CD4-positive, CD25-positive, alpha-beta regulatory T cell (primary cell): ENCODE data around the gene MYL5. TPM values are rescaled to one million over a fixed set of nuclear protein-coding genes. Genes with fewer than 3 reads are reported as not detected.

Experiments used
- ATAC-seq, 2 donors: fragments of 150-1000 bp; cut with Tn5 transposase; one replicate each; pipeline ENCODE4 v1.10.0; 2021; ENCODE audit warnings: low read depth in 2 of 2, moderate number of reproducible peaks in 2 of 2, moderate library complexity in 1 of 2
- DNase-seq, 3 donors: peaks; one replicate each; pipeline versions ENCODE4 v3.0.0 to v3.0.0-alpha.2; 2012 to 2022; ENCODE audit warnings: mixed read lengths in 1 of 3
- H3K27ac ChIP-seq: one replicate; pipeline ENCODE4 v1.7.0; 2013; ENCODE audit warnings: mild to moderate bottlenecking, low read length; ENCODE audit not compliant: insufficient read depth, poor library complexity, severe bottlenecking
- H3K27me3 ChIP-seq: one replicate; pipeline ENCODE4 v1.7.0; 2013; ENCODE audit warnings: low read length; ENCODE audit not compliant: control insufficient read depth, insufficient read depth
- H3K36me3 ChIP-seq: one replicate; pipeline ENCODE4 v1.7.0; 2013; ENCODE audit warnings: mild to moderate bottlenecking, low read length, moderate library complexity; ENCODE audit not compliant: control insufficient read depth, insufficient read depth
- H3K4me1 ChIP-seq: 2 replicates; pipeline ENCODE4 v1.7.0; 2013; ENCODE audit warnings: mild to moderate bottlenecking, low read length; ENCODE audit not compliant: insufficient read depth, control insufficient read depth, poor library complexity, severe bottlenecking
- H3K4me3 ChIP-seq: one replicate; pipeline ENCODE4 v1.7.0; 2013; ENCODE audit warnings: low read depth, mild to moderate bottlenecking, low read length, moderate library complexity
- H3K9me3 ChIP-seq, 2 experiments: 1 replicate in 1 of 2; 2 replicates in 1 of 2; pipeline ENCODE4 v1.7.0; 2013; ENCODE audit warnings: low read length in 2 of 2, mild to moderate bottlenecking in 1 of 2, moderate library complexity in 1 of 2; ENCODE audit not compliant: control insufficient read depth in 2 of 2
- H3K27ac Mint-ChIP-seq, 3 donors: one replicate each; pipeline ENCODE4 v1.8.0; 2020 to 2022; ENCODE audit warnings: mild to moderate bottlenecking in 3 of 3, mixed read lengths in 3 of 3, moderate library complexity in 2 of 3
- H3K27me3 Mint-ChIP-seq: one replicate; pipeline ENCODE4 v1.8.0; 2022; ENCODE audit warnings: mild to moderate bottlenecking, mixed read lengths
- H3K36me3 Mint-ChIP-seq: one replicate; pipeline ENCODE4 v1.8.0; 2020; ENCODE audit warnings: mixed read lengths
- H3K4me1 Mint-ChIP-seq, 4 donors: one replicate each; pipeline ENCODE4 v1.8.0; 2020 to 2022; ENCODE audit warnings: mixed read lengths in 4 of 4, mild to moderate bottlenecking in 1 of 4
- H3K4me3 Mint-ChIP-seq, 4 donors: one replicate each; pipeline ENCODE4 v1.8.0; 2020 to 2022; ENCODE audit warnings: mild to moderate bottlenecking in 4 of 4, mixed read lengths in 4 of 4, moderate library complexity in 3 of 4
- H3K9me3 Mint-ChIP-seq, 7 donors: one replicate each; pipeline ENCODE4 v1.8.0; 2020 to 2022; ENCODE audit warnings: mixed read lengths in 7 of 7, mild to moderate bottlenecking in 3 of 7, moderate library complexity in 2 of 7
- polyA plus RNA-seq, 4 donors: library from polyadenylated mRNA; unstranded; fragments of 300-500 nt; fragmentation: Illumina TruSeq; gene quantifications; one replicate each; pipeline ENCODE4 v1.2.3, GENCODE V29; 2021
- total RNA-seq: library from RNA; stranded (reverse); gene quantifications from one replicate; pipeline ENCODE4 v1.2.3, GENCODE V29; 2022

The MYL5 gene
- total and polyA plus RNA-seq, 5 donors from 2014 or later = 3.3 to 13.9 (median 4.7) TPM

GRCh38 chr4:707929-708630, 33.7 kb downstream of the MYL5 start:
- no peaks in the 10 kb centered on the region for H3K9me3 Mint-ChIP-seq
- ATAC-seq (no peak), DNase-seq (no peak)
- peaks cover 10 to 35% (median 27%) of the 10 kb centered on the region in 4 donors for H3K4me1 Mint-ChIP-seq
- peak overlapping the region in 1 of 3 donors; percentile 78 for H3K27ac Mint-ChIP-seq
- H3K36me3 Mint-ChIP-seq = peaks cover 7% of the 10 kb centered on the region
- Histone ChIP-seq H3K4me3 (no peak overlapping the region), H3K27ac (no peak overlapping the region), H3K4me1 (peaks cover 34% of the 10 kb centered on the region), H3K36me3 (peaks cover 2% of the 10 kb centered on the region), H3K9me3 (no peaks in the 10 kb centered on the region), H3K27me3 (no peaks in the 10 kb centered on the region)
- H3K4me3 Mint-ChIP-seq = peak overlapping the region; percentile 67 to 84 (median 76)
- no peaks in the 10 kb centered on the region for H3K27me3 Mint-ChIP-seq

GRCh38 chr4:708631-708933, 34.2 kb downstream of the MYL5 start:
- Mint-ChIP-seq H3K36me3 (peaks cover 7% of the 10 kb centered on the region), H3K27ac (peak overlapping the region; percentile 29 to 90 (median 78)), H3K9me3 (no peaks in the 10 kb centered on the region), H3K27me3 (no peaks in the 10 kb centered on the region), H3K4me3 (peak overlapping the region; percentile 33 to 84 (median 72)), H3K4me1 (peaks cover 10 to 35% (median 27%) of the 10 kb centered on the region in 4 donors)
- peaks cover 2% of the 10 kb centered on the region for H3K36me3 ChIP-seq
- DNase-seq = no peak
- no peak overlapping the region for H3K4me3 ChIP-seq
- H3K27ac ChIP-seq = no peak overlapping the region
- no peaks in the 10 kb centered on the region for H3K9me3 ChIP-seq
- ATAC-seq = no peak
- no peaks in the 10 kb centered on the region for H3K27me3 ChIP-seq
- H3K4me1 ChIP-seq = peaks cover 34% of the 10 kb centered on the region

DNA sequence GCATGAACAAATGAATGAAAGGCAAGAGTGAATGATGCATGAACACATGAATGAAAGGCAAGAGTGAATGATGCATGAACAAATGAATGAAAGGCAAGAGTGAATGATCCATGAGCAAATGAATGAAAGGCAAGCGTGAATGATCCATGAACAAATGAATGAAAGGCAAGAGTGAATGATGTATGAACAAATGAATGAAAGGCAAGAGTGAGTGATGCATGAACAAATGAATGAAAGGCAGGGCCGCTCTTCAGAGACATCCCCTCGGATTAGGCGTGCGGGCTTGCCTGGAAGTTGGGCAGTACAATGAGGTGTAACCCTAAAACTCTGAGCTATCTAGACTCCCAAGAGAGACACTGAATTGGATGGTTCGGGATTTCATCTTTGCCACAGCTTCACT, 35.0 kb downstream of the MYL5 start:
- H3K4me3 ChIP-seq = no peak overlapping the region
- Mint-ChIP-seq H3K27me3 (no peaks in the 10 kb centered on the region), H3K27ac (no peak overlapping the region), H3K36me3 (peaks cover 7% of the 10 kb centered on the region), H3K4me1 (peaks cover 10 to 36% (median 27%) of the 10 kb centered on the region in 4 donors), H3K9me3 (no peaks in the 10 kb centered on the region), H3K4me3 (peak overlapping the region in 3 of 4 donors; percentile 35 to 87 (median 61))
- no peaks in the 10 kb centered on the region for H3K9me3 ChIP-seq
- no peak for DNase-seq
- H3K27me3 ChIP-seq = no peaks in the 10 kb centered on the region
- no peak for ATAC-seq
- H3K27ac ChIP-seq = no peak overlapping the region
- H3K36me3 ChIP-seq = peaks cover 2% of the 10 kb centered on the region
- peaks cover 34% of the 10 kb centered on the region for H3K4me1 ChIP-seq

DNA sequence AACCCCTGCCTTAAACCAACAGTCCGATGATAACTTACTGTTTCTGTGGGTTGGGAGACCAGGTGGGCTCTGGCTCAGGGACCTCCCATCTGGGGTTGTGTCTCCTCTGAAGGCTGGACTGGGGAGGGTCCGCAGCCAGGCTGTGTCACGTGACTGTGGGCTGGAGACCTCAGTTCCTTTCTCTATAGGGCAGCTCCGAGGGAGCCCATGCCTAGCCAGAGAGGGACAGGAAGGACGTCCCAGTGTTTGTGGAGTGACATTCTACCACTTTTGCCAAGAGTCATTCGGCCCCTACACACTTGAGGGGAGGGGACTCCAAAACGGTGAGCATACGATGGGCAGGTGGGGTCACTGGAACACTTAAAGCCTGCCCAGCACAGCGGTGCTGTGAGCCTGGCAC, 35.8 kb downstream of the MYL5 start:
- Mint-ChIP-seq H3K36me3 (peaks cover 7% of the 10 kb centered on the region), H3K9me3 (no peaks in the 10 kb centered on the region), H3K4me3 (peak overlapping the region in 2 of 4 donors; percentile 37 to 87), H3K27ac (peak overlapping the region in 1 of 3 donors; percentile 31), H3K4me1 (peaks cover 10 to 40% (median 29%) of the 10 kb centered on the region in 4 donors), H3K27me3 (no peaks in the 10 kb centered on the region)
- H3K27me3 ChIP-seq = no peaks in the 10 kb centered on the region
- no peaks in the 10 kb centered on the region for H3K9me3 ChIP-seq
- no peak for DNase-seq
- no peak overlapping the region for H3K4me3 ChIP-seq
- peaks cover 30% of the 10 kb centered on the region for H3K4me1 ChIP-seq
- H3K27ac ChIP-seq = no peak overlapping the region
- H3K36me3 ChIP-seq = peaks cover 2% of the 10 kb centered on the region
- no peak for ATAC-seq

DNA sequence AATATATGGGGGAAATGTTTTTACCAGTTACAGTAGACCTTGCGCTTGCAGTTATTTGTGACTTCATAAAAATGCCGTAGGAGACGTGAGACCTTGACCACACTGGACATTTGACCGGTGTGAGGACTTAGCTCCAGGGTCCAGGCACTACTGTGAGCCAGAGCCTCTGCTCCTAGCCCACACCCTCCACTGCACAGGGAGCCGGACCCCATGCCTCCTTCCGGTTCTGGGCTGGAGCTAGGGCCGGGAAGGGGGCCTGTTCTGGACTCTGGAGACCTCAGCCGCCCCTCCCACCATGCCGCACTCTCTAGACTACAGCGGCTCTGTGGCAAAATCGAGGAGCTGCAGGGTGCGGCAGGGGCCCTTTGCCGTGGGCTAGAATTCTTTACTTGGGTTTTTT, 36.6 kb downstream of the MYL5 start:
- H3K4me1 ChIP-seq = peaks cover 26% of the 10 kb centered on the region
- H3K9me3 ChIP-seq = no peaks in the 10 kb centered on the region
- Mint-ChIP-seq H3K27ac (no peak overlapping the region), H3K4me1 (peaks cover 10 to 40% (median 27%) of the 10 kb centered on the region in 4 donors), H3K4me3 (peak overlapping the region in 1 of 4 donors; percentile 7), H3K36me3 (peaks cover 7% of the 10 kb centered on the region), H3K9me3 (no peaks in the 10 kb centered on the region), H3K27me3 (no peaks in the 10 kb centered on the region)
- H3K27me3 ChIP-seq = no peaks in the 10 kb centered on the region
- H3K36me3 ChIP-seq = peaks cover 2% of the 10 kb centered on the region
- no peak for ATAC-seq
- H3K4me3 ChIP-seq = no peak overlapping the region
- no peak for DNase-seq
- no peak overlapping the region for H3K27ac ChIP-seq

- Mint-ChIP-seq H3K27ac (no peak overlapping the region), H3K4me3 (no peak overlapping the region), H3K9me3 (no peaks in the 10 kb centered on the region), H3K36me3 (peaks cover 7% of the 10 kb centered on the region), H3K4me1 (peaks cover 10 to 41% (median 27%) of the 10 kb centered on the region in 4 donors), H3K27me3 (no peaks in the 10 kb centered on the region)
- H3K27ac ChIP-seq = no peak overlapping the region
- peaks cover 15% of the 10 kb centered on the region for H3K4me1 ChIP-seq
- no peak for ATAC-seq
- no peak for DNase-seq
- peaks cover 2% of the 10 kb centered on the region for H3K36me3 ChIP-seq
- no peak overlapping the region for H3K4me3 ChIP-seq
- H3K9me3 ChIP-seq = no peaks in the 10 kb centered on the region
- no peaks in the 10 kb centered on the region for H3K27me3 ChIP-seq
Measured at GRCh38 chr4:712093-712492, 37.8 kb downstream of the MYL5 start.

DNA sequence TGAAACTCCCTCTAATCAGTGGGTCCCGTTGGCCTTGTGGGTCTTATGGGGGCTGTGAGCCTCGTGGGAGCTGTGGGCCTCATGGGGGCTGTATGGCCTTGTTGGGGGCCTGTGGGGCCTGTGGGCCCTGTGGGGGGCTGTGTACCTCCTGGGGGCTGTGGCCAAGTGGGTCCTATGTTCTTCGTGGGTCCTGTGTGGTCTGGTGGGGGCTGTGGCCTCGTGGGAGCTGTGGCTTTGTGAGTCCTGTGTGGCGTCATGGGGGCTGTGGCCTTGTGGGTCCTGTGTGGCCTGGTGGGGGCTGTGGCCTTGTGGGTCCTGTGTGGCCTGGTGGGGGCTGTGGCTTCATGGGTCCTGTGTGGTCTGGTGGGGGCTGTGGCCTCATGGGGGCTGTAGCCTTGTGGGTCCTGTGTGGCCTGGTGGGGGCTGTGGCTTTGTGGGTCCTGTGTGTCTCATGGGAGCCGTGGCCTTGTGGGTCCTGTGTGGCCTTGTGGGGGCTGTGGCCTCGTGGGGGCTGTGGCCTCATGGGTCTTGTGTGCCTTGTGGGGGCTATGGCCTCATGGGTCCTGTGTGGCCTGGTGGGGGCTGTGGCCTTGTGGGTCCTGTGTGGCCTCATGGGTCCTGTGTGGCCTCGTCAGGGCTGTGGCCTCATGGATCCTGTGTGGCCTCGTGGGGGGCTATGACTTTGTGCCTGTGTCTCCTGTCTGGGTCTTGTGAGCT, 38.7 kb downstream of the MYL5 start:
- DNase-seq = no peak
- Histone ChIP-seq H3K27me3 (no peaks in the 10 kb centered on the region), H3K36me3 (peaks cover 2% of the 10 kb centered on the region), H3K4me1 (peaks cover 11% of the 10 kb centered on the region), H3K27ac (no peak overlapping the region), H3K9me3 (no peaks in the 10 kb centered on the region), H3K4me3 (no peak overlapping the region)
- Mint-ChIP-seq H3K4me3 (peak overlapping the region in 1 of 4 donors; percentile 47), H3K27me3 (no peaks in the 10 kb centered on the region), H3K36me3 (peaks cover 7% of the 10 kb centered on the region), H3K27ac (no peak overlapping the region), H3K9me3 (peaks cover 0 to 1% (median 0%) of the 10 kb centered on the region in 7 donors), H3K4me1 (peaks cover 10 to 45% (median 27%) of the 10 kb centered on the region in 4 donors)
- ATAC-seq = no peak
